Neural crest cell (in vitro differentiated cells): ENCODE data around the gene ZNF780A. TPM values are rescaled to one million over a fixed set of nuclear protein-coding genes. Genes with fewer than 3 reads are reported as not detected.
"Not testable (repeated sequence)": the region's sequence is repeated elsewhere in the genome, so short reads cannot be mapped to it uniquely, and the experiment has no call there.

Experiments used
- DNase-seq: peaks from one replicate; pipeline ENCODE4 v3.0.0; 2021; ENCODE audit warnings: low read depth, mixed read lengths, low spot score
- H3K27ac Mint-ChIP-seq: one replicate; pipeline ENCODE4 v1.8.0; 2021; ENCODE audit warnings: mild to moderate bottlenecking, mixed read lengths; ENCODE audit not compliant: unreplicated experiment
- H3K27me3 Mint-ChIP-seq: 2 replicates; pipeline ENCODE4 v1.8.0; 2021; ENCODE audit warnings: low read depth, mild to moderate bottlenecking, mixed read lengths
- H3K36me3 Mint-ChIP-seq: 2 replicates; pipeline ENCODE4 v1.8.0; 2021; ENCODE audit warnings: low read depth, mild to moderate bottlenecking, mixed read lengths
- H3K4me1 Mint-ChIP-seq: 2 replicates; pipeline ENCODE4 v1.8.0; 2021; ENCODE audit warnings: mixed read lengths
- H3K4me3 Mint-ChIP-seq: one replicate; pipeline ENCODE4 v1.8.0; 2021; ENCODE audit warnings: mild to moderate bottlenecking, mixed read lengths
- H3K9me3 Mint-ChIP-seq: 2 replicates; pipeline ENCODE4 v1.8.0; 2021; ENCODE audit warnings: mixed read lengths
- total RNA-seq: library from RNA; stranded (reverse); gene quantifications from 2 replicates; pipeline ENCODE4 v1.2.1, GENCODE V29; 2021
- TF ChIP-seq, protein P1 (sequence below): fragments of 200-600 bp; sonication (generic); conservative IDR thresholded peaks from 2 replicates; pipeline ENCODE4 v1.5.0; 2021; ENCODE audit warnings: antibody characterized with exemption, mild to moderate bottlenecking

Gene ZNF780A
- total RNA-seq, 1 donor from 2014 or later: 24.3 TPM

- TF ChIP-seq, protein P1, sequence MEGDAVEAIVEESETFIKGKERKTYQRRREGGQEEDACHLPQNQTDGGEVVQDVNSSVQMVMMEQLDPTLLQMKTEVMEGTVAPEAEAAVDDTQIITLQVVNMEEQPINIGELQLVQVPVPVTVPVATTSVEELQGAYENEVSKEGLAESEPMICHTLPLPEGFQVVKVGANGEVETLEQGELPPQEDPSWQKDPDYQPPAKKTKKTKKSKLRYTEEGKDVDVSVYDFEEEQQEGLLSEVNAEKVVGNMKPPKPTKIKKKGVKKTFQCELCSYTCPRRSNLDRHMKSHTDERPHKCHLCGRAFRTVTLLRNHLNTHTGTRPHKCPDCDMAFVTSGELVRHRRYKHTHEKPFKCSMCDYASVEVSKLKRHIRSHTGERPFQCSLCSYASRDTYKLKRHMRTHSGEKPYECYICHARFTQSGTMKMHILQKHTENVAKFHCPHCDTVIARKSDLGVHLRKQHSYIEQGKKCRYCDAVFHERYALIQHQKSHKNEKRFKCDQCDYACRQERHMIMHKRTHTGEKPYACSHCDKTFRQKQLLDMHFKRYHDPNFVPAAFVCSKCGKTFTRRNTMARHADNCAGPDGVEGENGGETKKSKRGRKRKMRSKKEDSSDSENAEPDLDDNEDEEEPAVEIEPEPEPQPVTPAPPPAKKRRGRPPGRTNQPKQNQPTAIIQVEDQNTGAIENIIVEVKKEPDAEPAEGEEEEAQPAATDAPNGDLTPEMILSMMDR: no peak
- peaks cover 83% of the 10 kb centered on the region for H3K27me3 Mint-ChIP-seq
- DNase-seq: no peak
- no peak overlapping the region for H3K4me3 Mint-ChIP-seq
- H3K4me1 Mint-ChIP-seq: no peaks in the 10 kb centered on the region
- no peaks in the 10 kb centered on the region for H3K36me3 Mint-ChIP-seq
- no peak overlapping the region for H3K27ac Mint-ChIP-seq
- peaks cover 3% of the 10 kb centered on the region for H3K9me3 Mint-ChIP-seq
Observed at GRCh38 chr19:40130013-40130412, 39.3 kb upstream of the ZNF780A start.

- no peak overlapping the region for H3K27ac Mint-ChIP-seq
- peaks cover 3% of the 10 kb centered on the region for H3K9me3 Mint-ChIP-seq
- DNase-seq: no peak
- H3K27me3 Mint-ChIP-seq: peaks cover 83% of the 10 kb centered on the region
- H3K36me3 Mint-ChIP-seq: no peaks in the 10 kb centered on the region
- H3K4me1 Mint-ChIP-seq: no peaks in the 10 kb centered on the region
- no peak overlapping the region for H3K4me3 Mint-ChIP-seq
- TF ChIP-seq, protein P1: no peak
Observed at GRCh38 chr19:40129425-40129824, 38.7 kb upstream of the ZNF780A start.

GRCh38 chr19:40128991-40129390, 38.2 kb upstream of the ZNF780A start:
- no peak overlapping the region for H3K4me3 Mint-ChIP-seq
- no peak for DNase-seq
- H3K4me1 Mint-ChIP-seq: no peaks in the 10 kb centered on the region
- TF ChIP-seq, protein P1: no peak
- peaks cover 3% of the 10 kb centered on the region for H3K9me3 Mint-ChIP-seq
- peaks cover 87% of the 10 kb centered on the region for H3K27me3 Mint-ChIP-seq
- no peak overlapping the region for H3K27ac Mint-ChIP-seq
- H3K36me3 Mint-ChIP-seq: no peaks in the 10 kb centered on the region

DNA sequence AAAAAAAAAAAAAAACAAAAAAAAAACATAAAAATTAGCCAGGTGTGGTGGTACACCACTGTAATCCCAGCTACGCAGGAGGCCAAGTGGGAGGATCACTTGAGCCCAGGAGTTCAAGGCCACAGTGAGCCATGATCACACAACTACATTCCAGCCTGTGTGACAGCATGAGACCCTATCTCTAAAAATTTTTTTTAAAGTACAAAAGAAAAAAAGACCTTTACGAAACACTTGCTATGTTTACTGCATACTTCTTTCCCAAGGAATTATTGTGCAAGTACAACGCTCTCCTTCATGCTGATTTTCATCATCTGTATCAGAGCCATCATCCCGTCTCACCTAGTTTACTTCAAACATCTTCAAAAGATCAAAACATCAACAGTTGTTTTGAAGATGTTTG, 28.6 kb upstream of the ZNF780A start:
- no peaks in the 10 kb centered on the region for H3K4me1 Mint-ChIP-seq
- no peak overlapping the region for H3K27ac Mint-ChIP-seq

DNA sequence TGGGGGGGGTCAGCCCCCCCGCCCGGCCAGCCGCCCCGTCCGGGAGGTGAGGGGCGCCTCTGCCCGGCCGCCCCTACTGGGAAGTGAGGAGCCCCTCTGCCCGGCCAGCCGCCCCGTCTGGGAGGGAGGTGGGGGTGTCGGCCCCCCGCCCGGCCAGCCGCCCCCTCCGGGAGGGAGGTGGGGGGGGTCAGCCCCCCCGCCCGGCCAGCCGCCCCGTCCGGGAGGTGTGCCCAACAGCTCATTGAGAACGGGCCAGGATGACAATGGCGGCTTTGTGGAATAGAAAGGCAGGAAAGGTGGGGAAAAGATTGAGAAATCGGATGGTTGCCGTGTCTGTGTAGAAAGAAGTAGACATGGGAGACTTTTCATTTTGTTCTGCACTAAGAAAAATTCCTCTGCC, 27.9 kb upstream of the ZNF780A start:
- H3K9me3 Mint-ChIP-seq, H3K4me1 Mint-ChIP-seq, H3K36me3 Mint-ChIP-seq, H3K27ac Mint-ChIP-seq, H3K4me3 Mint-ChIP-seq, DNase-seq: not testable (repeated sequence)
- H3K27me3 Mint-ChIP-seq: peaks cover 22% of the 10 kb centered on the region

More for the DNA sequence above, 28.6 kb upstream of the ZNF780A start:
- H3K4me3 Mint-ChIP-seq: no peak overlapping the region
- peaks cover 29% of the 10 kb centered on the region for H3K27me3 Mint-ChIP-seq
- peaks cover 3% of the 10 kb centered on the region for H3K36me3 Mint-ChIP-seq
- TF ChIP-seq, protein P1: no peak
- peaks cover 9% of the 10 kb centered on the region for H3K9me3 Mint-ChIP-seq
- no peak for DNase-seq

- Mint-ChIP-seq H3K4me3 (no peak overlapping the region), H3K4me1 (no peaks in the 10 kb centered on the region), H3K36me3 (peaks cover 6% of the 10 kb centered on the region), H3K9me3 (peaks cover 12% of the 10 kb centered on the region), H3K27me3 (peaks cover 6% of the 10 kb centered on the region), H3K27ac (no peak overlapping the region)
- TF ChIP-seq, protein P1: no peak
- DNase-seq: no peak
Observed at GRCh38 chr19:40116075-40116474, 25.3 kb upstream of the ZNF780A start.

DNA sequence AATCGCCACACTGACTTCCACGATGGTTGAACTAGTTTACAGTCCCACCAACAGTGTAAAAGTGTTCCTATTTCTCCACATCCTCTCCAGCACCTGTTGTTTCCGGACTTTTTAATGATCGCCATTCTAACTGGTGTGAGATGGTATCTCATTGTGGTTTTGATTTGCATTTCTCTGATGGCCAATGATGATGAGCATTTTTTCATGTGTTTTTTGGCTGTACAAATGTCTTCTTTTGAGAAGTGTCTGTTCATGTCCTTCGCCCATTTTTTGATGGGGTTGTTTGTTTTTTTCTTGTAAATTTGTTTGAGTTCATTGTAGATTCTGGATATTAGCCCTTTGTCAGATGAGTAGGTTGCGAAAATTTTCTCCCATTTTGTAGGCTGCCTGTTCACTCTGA, 23.4 kb upstream of the ZNF780A start:
- DNase-seq, H3K4me3 Mint-ChIP-seq: not testable (repeated sequence)
- peaks cover 12% of the 10 kb centered on the region for H3K9me3 Mint-ChIP-seq

GRCh38 chr19:40112271-40112670, 21.5 kb upstream of the ZNF780A start:
- peaks cover 12% of the 10 kb centered on the region for H3K9me3 Mint-ChIP-seq
- not testable (repeated sequence) for H3K27me3 Mint-ChIP-seq, H3K36me3 Mint-ChIP-seq, DNase-seq, H3K4me1 Mint-ChIP-seq, H3K27ac Mint-ChIP-seq, H3K4me3 Mint-ChIP-seq

More for the DNA sequence above, 23.4 kb upstream of the ZNF780A start:
- H3K4me1 Mint-ChIP-seq, H3K36me3 Mint-ChIP-seq, H3K27ac Mint-ChIP-seq, H3K27me3 Mint-ChIP-seq: not testable (repeated sequence)
